HG02642 (cell line): ENCODE measurements around the gene ZCCHC2.

ENCODE experiments used
- ATAC-seq: cut with Tn5 transposase; IDR thresholded peaks from one replicate; pipeline ENCODE4 v1.9.1; 2021; ENCODE audit warnings: mild to moderate bottlenecking; ENCODE audit not compliant: unreplicated experiment, poor library complexity

The ZCCHC2 gene

GRCh38 chr18:62509779-62510178 lies 13.0 kb upstream of the ZCCHC2 start:
- no peak for ATAC-seq

GRCh38 chr18:62510789-62511188 lies 12.0 kb upstream of the ZCCHC2 start:
- no peak for ATAC-seq

GRCh38 chr18:62512532-62512931 lies 10.3 kb upstream of the ZCCHC2 start:
- no peak for ATAC-seq

GRCh38 chr18:62512996-62513395 lies 9.8 kb upstream of the ZCCHC2 start:
- no peak for ATAC-seq

GRCh38 chr18:62514570-62514969 lies 8.3 kb upstream of the ZCCHC2 start:
- no peak for ATAC-seq

- ATAC-seq: no peak
Measured at GRCh38 chr18:62516242-62516641, 6.6 kb upstream of the ZCCHC2 start.

- no peak for ATAC-seq
Measured at GRCh38 chr18:62518460-62519375, 4.1 kb upstream of the ZCCHC2 start.

- ATAC-seq: no peak
Measured at GRCh38 chr18:62519684-62520083, 3.1 kb upstream of the ZCCHC2 start.

- no peak for ATAC-seq
Measured at GRCh38 chr18:62521082-62521481, 1.7 kb upstream of the ZCCHC2 start.

GRCh38 chr18:62521593-62521992 lies 1.2 kb upstream of the ZCCHC2 start:
- ATAC-seq: no peak

- ATAC-seq: peak; percentile 7
Measured at GRCh38 chr18:62522178-62522503, 684 bp upstream of the ZCCHC2 start.

- no peak for ATAC-seq
Measured at GRCh38 chr18:62523255-62523588, 397 bp downstream of the ZCCHC2 start.

- peak; percentile 2 for ATAC-seq
Measured at GRCh38 chr18:62523631-62524439, 1.0 kb downstream of the ZCCHC2 start.

GRCh38 chr18:62524440-62525200 lies 1.8 kb downstream of the ZCCHC2 start:
- ATAC-seq: peak; percentile 11

- no peak for ATAC-seq
Measured at GRCh38 chr18:62525608-62526007, 2.8 kb downstream of the ZCCHC2 start.

GRCh38 chr18:62526098-62527025 lies 3.5 kb downstream of the ZCCHC2 start:
- peak; percentile 9 for ATAC-seq

- ATAC-seq: no peak
Measured at GRCh38 chr18:62529597-62529996, 6.8 kb downstream of the ZCCHC2 start.

GRCh38 chr18:62531078-62531477 lies 8.3 kb downstream of the ZCCHC2 start:
- no peak for ATAC-seq

GRCh38 chr18:62531931-62532330 lies 9.1 kb downstream of the ZCCHC2 start:
- ATAC-seq: no peak

- ATAC-seq: no peak
Measured at GRCh38 chr18:62536005-62536404, 13.2 kb downstream of the ZCCHC2 start.
